B cell (primary cell): ENCODE measurements around the gene RPL7A.

Experiments used
- CTCF ChIP-seq: fragments of 200-600 bp; IDR thresholded peaks from one replicate; pipeline ENCODE4 v1.8.0; 2022; ENCODE audit warnings: antibody characterized with exemption, mild to moderate bottlenecking
- EZH2 ChIP-seq: IDR thresholded peaks from 2 replicates; pipeline ENCODE4 v1.6.1; 2012; ENCODE audit warnings: borderline replicate concordance, low read depth, mild to moderate bottlenecking, moderate library complexity, low read length; ENCODE audit not compliant: insufficient read depth, poor library complexity, severe bottlenecking

GRCh38 chr9:133372144-133372543 lies 24.1 kb downstream of the RPL7A start:
- TF ChIP-seq CTCF, result no peak
- TF ChIP-seq EZH2, result no peak
